HepG2 (cell line): ENCODE measurements around the gene USP8. TPM values are rescaled to one million over a fixed set of nuclear protein-coding genes. Genes with fewer than 3 reads are reported as not detected.

Source experiments
- CBFB ChIP-seq: sonication (generic); formaldehyde crosslinking; IDR thresholded peaks from 2 replicates; pipeline ENCODE4 v1.4.0; 2020; ENCODE audit warnings: missing genetic modification reagents
- EED ChIP-seq: sonication (generic); formaldehyde crosslinking; IDR thresholded peaks from 2 replicates; pipeline ENCODE4 v1.5.0; 2020; ENCODE audit warnings: mild to moderate bottlenecking, missing genetic modification reagents
- ERF ChIP-seq: IDR thresholded peaks from 2 replicates; pipeline ENCODE4 v1.6.1; 2018; ENCODE audit warnings: missing biosample characterization, missing genetic modification reagents
- FOXK1 ChIP-seq: sonication (generic); formaldehyde crosslinking; IDR thresholded peaks from 2 replicates; pipeline ENCODE4 v1.4.0; 2020; ENCODE audit warnings: low read depth, missing genetic modification reagents, borderline replicate concordance
- GATAD1 ChIP-seq: IDR thresholded peaks from 2 replicates; pipeline ENCODE4 v1.6.1; 2016; ENCODE audit warnings: missing genetic modification reagents, missing compliant biosample characterization
- HOXD1 ChIP-seq: sonication (generic); formaldehyde crosslinking; IDR thresholded peaks from 2 replicates; pipeline ENCODE4 v1.5.0; 2020; ENCODE audit warnings: missing genetic modification reagents
- PHF20 ChIP-seq: sonication (generic); formaldehyde crosslinking; IDR thresholded peaks from 2 replicates; pipeline ENCODE4 v1.5.0; 2020; ENCODE audit warnings: mild to moderate bottlenecking, missing genetic modification reagents
- RXRB ChIP-seq: IDR thresholded peaks from 2 replicates; pipeline ENCODE4 v1.6.1; 2016; ENCODE audit warnings: borderline replicate concordance, missing genetic modification reagents, missing compliant biosample characterization
- SIN3B ChIP-seq: fragments of 150-350 bp; IDR thresholded peaks from 2 replicates; pipeline ENCODE4 v1.6.1; 2014; ENCODE audit warnings: low read length
- SMARCE1 ChIP-seq: fragments of 450-650 bp; IDR thresholded peaks from 2 replicates; pipeline ENCODE4 v1.6.1; 2017; ENCODE audit warnings: borderline replicate concordance
- SMYD3 ChIP-seq: sonication (generic); formaldehyde crosslinking; IDR thresholded peaks from 2 replicates; pipeline ENCODE4 v1.8.1; 2023; ENCODE audit warnings: mild to moderate bottlenecking, missing genetic modification reagents
- TEAD3 ChIP-seq: optimal IDR thresholded peaks from 2 replicates; pipeline ENCODE3; 2016; ENCODE audit warnings: borderline replicate concordance
- TSC22D2 ChIP-seq: sonication (generic); formaldehyde crosslinking; IDR thresholded peaks from 2 replicates; pipeline ENCODE4 v1.5.1; 2020; ENCODE audit warnings: missing genetic modification reagents, mild to moderate bottlenecking, borderline replicate concordance
- ZFY ChIP-seq: sonication (generic); formaldehyde crosslinking; IDR thresholded peaks from 2 replicates; pipeline ENCODE4 v1.4.0; 2020; ENCODE audit warnings: missing genetic modification reagents
- ZNF136 ChIP-seq: sonication (generic); formaldehyde crosslinking; IDR thresholded peaks from 2 replicates; pipeline ENCODE4 v1.8.1; 2022; ENCODE audit warnings: low read depth, mild to moderate bottlenecking, moderate library complexity, missing genetic modification reagents
- ZNF331 ChIP-seq: sonication (generic); formaldehyde crosslinking; IDR thresholded peaks from 2 replicates; pipeline ENCODE4 v1.4.0; 2020; ENCODE audit warnings: missing genetic modification reagents
- ZNF430 ChIP-seq: sonication (generic); formaldehyde crosslinking; IDR thresholded peaks from 2 replicates; pipeline ENCODE4 v1.9.0; 2021; ENCODE audit warnings: mild to moderate bottlenecking, missing genetic modification reagents
- ZNF746 ChIP-seq: sonication (generic); formaldehyde crosslinking; IDR thresholded peaks from 2 replicates; pipeline ENCODE4 v1.8.0; 2022; ENCODE audit warnings: mild to moderate bottlenecking, missing genetic modification reagents
- ZNF766 ChIP-seq: sonication (generic); formaldehyde crosslinking; IDR thresholded peaks from 2 replicates; pipeline ENCODE4 v1.5.0; 2020; ENCODE audit warnings: missing genetic modification reagents, borderline replicate concordance
- polyA plus RNA-seq, 8 experiments: library from polyadenylated mRNA; depleted of rRNA in 3 of 8; stranded (reverse) in 7 of 8; unstranded in 1 of 8; fragments of >200 nt; fragmentation: Illumina TruSeq in 4 of 8; extraction: Trizol in 4 of 8; gene quantifications; 2 replicates each; pipeline versions ENCODE4 v1.2.1 to v1.2.3, GENCODE V29; 2011 to 2016; ENCODE audit warnings: low read depth in 4 of 8, missing spikeins in 1 of 8, mixed read lengths in 1 of 8; ENCODE audit not compliant: insufficient read depth in 1 of 8
- total RNA-seq, 5 experiments: library from RNA; depleted of rRNA; stranded (reverse); fragments of >200 nt; fragmentation: Illumina TruSeq; extraction: Trizol; gene quantifications; 2 replicates each; pipeline ENCODE4 v1.2.3, GENCODE V29; 2016; ENCODE audit warnings: low read depth in 1 of 5
- TF ChIP-seq, protein P1 (sequence below): sonication (generic); formaldehyde crosslinking; IDR thresholded peaks from 2 replicates; pipeline ENCODE4 v1.4.0; 2020; ENCODE audit warnings: mild to moderate bottlenecking, missing genetic modification reagents
- TF ChIP-seq, protein P2 (sequence below): sonication (generic); formaldehyde crosslinking; IDR thresholded peaks from 2 replicates; pipeline ENCODE4 v1.4.0; 2020; ENCODE audit warnings: missing genetic modification reagents
- TF ChIP-seq, protein P3 (sequence below): sonication (generic); formaldehyde crosslinking; IDR thresholded peaks from 2 replicates; pipeline ENCODE4 v1.4.0; 2020; ENCODE audit warnings: low read depth, missing genetic modification reagents

Gene USP8
- total and polyA plus RNA-seq, 2 of the 13 experiments (the other 11 are each of a cell fraction or from before 2014, with no cell fraction given), result 36.4 to 50.7 TPM

DNA sequence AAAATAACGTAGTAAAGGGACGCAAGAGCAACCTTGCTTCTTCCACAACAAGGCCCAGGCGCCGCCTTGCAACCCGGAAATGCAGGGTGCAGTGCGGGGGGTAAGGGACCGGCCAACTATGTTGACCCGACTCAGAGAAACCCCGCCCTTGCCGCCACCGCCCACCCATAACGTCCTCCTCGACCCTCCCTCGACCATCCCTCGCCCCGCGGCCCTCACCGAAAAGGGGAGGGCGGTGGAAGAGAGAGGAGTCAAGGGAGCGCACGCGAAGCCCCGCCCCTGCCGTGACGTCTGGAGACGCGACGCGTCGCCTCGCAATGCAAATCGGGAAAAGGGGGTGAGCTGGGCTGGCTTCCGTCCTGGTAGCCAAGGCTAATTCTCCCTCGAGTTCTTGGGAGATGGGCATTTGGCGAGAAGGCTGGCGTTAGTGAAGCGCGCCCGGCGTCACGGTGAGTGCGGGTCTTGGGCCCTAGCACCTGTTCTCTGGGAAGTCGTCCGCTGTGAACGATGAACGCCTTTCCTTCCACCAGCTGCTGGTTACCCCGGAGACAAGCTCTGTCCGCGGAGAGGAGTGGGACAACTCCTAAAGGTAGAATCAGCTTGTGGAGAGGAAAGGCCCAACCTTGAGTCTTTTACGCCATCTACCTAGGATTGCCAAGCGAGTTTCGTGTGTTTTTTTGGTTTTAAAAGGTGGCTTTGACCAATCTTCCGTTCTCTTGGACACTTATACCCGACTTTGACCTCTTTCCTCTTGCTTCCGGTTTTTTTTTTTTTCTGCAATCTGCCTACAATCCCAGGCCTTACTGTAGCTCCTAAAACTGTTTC, at the start of gene USP8 (continued):
- TF ChIP-seq ZNF136 (CRISPR knock-in tag) (no peak), CBFB (CRISPR knock-in tag) (peak; percentile 41; the same call in 1 of the 2 replicates), ZNF766 (CRISPR knock-in tag) (no peak), SMYD3 (CRISPR knock-in tag) (no peak), ZNF746 (peak; percentile 95), PHF20 (CRISPR knock-in tag) (peak; percentile 92), SIN3B (peak; percentile 62; the same call in 1 of the 2 replicates), ERF (CRISPR knock-in tag) (peak; percentile 79; the same call in 1 of the 2 replicates), RXRB (peak; percentile 56; the same call in 1 of the 2 replicates), GATAD1 (CRISPR knock-in tag) (peak; percentile 98), ZNF430 (peak; percentile 57; the same call in 1 of the 2 replicates), TSC22D2 (CRISPR knock-in tag) (peak; percentile 84; the same call in 1 of the 2 replicates), ZFY (CRISPR knock-in tag) (peak; percentile 89), ZNF331 (CRISPR knock-in tag) (peak; percentile 35; the same call in 1 of the 2 replicates), TEAD3 (CRISPR knock-in tag) (peak; percentile 84), SMARCE1 (no peak), HOXD1 (no peak), FOXK1 (CRISPR knock-in tag) (peak; percentile 31; the same call in 1 of the 2 replicates), EED (peak; percentile 76)
- TF ChIP-seq, protein P1, sequence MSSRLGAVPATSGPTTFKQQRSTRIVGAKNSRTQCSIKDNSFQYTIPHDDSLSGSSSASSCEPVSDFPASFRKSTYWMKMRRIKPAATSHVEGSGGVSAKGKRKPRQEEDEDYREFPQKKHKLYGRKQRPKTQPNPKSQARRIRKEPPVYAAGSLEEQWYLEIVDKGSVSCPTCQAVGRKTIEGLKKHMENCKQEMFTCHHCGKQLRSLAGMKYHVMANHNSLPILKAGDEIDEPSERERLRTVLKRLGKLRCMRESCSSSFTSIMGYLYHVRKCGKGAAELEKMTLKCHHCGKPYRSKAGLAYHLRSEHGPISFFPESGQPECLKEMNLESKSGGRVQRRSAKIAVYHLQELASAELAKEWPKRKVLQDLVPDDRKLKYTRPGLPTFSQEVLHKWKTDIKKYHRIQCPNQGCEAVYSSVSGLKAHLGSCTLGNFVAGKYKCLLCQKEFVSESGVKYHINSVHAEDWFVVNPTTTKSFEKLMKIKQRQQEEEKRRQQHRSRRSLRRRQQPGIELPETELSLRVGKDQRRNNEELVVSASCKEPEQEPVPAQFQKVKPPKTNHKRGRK (CRISPR knock-in tag), result no peak
- TF ChIP-seq, protein P2, sequence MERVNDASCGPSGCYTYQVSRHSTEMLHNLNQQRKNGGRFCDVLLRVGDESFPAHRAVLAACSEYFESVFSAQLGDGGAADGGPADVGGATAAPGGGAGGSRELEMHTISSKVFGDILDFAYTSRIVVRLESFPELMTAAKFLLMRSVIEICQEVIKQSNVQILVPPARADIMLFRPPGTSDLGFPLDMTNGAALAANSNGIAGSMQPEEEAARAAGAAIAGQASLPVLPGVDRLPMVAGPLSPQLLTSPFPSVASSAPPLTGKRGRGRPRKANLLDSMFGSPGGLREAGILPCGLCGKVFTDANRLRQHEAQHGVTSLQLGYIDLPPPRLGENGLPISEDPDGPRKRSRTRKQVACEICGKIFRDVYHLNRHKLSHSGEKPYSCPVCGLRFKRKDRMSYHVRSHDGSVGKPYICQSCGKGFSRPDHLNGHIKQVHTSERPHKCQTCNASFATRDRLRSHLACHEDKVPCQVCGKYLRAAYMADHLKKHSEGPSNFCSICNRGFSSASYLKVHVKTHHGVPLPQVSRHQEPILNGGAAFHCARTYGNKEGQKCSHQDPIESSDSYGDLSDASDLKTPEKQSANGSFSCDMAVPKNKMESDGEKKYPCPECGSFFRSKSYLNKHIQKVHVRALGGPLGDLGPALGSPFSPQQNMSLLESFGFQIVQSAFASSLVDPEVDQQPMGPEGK (CRISPR knock-in tag), result peak; percentile 77; the same call in 1 of the 2 replicates
- TF ChIP-seq, protein P3, sequence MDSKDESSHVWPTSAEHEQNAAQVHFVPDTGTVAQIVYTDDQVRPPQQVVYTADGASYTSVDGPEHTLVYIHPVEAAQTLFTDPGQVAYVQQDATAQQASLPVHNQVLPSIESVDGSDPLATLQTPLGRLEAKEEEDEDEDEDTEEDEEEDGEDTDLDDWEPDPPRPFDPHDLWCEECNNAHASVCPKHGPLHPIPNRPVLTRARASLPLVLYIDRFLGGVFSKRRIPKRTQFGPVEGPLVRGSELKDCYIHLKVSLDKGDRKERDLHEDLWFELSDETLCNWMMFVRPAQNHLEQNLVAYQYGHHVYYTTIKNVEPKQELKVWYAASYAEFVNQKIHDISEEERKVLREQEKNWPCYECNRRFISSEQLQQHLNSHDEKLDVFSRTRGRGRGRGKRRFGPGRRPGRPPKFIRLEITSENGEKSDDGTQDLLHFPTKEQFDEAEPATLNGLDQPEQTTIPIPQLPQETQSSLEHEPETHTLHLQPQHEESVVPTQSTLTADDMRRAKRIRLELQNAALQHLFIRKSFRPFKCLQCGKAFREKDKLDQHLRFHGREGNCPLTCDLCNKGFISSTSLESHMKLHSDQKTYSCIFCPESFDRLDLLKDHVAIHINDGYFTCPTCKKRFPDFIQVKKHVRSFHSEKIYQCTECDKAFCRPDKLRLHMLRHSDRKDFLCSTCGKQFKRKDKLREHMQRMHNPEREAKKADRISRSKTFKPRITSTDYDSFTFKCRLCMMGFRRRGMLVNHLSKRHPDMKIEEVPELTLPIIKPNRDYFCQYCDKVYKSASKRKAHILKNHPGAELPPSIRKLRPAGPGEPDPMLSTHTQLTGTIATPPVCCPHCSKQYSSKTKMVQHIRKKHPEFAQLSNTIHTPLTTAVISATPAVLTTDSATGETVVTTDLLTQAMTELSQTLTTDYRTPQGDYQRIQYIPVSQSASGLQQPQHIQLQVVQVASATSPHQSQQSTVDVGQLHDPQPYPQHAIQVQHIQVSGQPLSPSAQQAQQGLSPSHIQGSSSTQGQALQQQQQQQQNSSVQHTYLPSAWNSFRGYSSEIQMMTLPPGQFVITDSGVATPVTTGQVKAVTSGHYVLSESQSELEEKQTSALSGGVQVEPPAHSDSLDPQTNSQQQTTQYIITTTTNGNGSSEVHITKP (CRISPR knock-in tag), result peak; percentile 49; the same call in 1 of the 2 replicates
